AG04450 (cell line): ENCODE measurements around the gene UBA7. TPM values are rescaled to one million over a fixed set of nuclear protein-coding genes. Genes with fewer than 3 reads are reported as not detected.

ENCODE experiments used
- CTCF ChIA-PET: fragments of 300-600, 350-600 bp; formaldehyde crosslinking; extraction: SDS; loops from one replicate; lab custom pipeline; 2022; ENCODE audit warnings: antibody characterized with exemption, inconsistent platforms; lab: Charles Lee
- POLR2A ChIA-PET: fragments of 350-600 bp; formaldehyde crosslinking; extraction: SDS; loops from one replicate; lab custom pipeline; 2021; ENCODE audit warnings: antibody characterized with exemption, inconsistent platforms; lab: Yijun Ruan, JAX
- DNase-seq: peaks from one replicate; pipeline ENCODE4 v3.0.0-alpha.2; 2011; ENCODE audit warnings: low read depth, low spot score
- H3K27ac ChIP-seq: one replicate; pipeline ENCODE4 v1.5.1; 2012; ENCODE audit warnings: low read depth, low read length, control low read depth
- H3K27me3 ChIP-seq: one replicate; pipeline ENCODE4 v1.6.0; 2012; ENCODE audit warnings: low read length; ENCODE audit not compliant: control insufficient read depth, insufficient read depth
- H3K4me3 ChIP-seq: 2 replicates; pipeline ENCODE4 v1.5.1; 2011; ENCODE audit warnings: mild to moderate bottlenecking, low read depth, low read length, control low read depth
- H3K9me3 ChIP-seq: 2 replicates; pipeline ENCODE4 v1.5.1; 2012; ENCODE audit warnings: low read length; ENCODE audit not compliant: control insufficient read depth, insufficient read depth
- polyA minus RNA-seq: library from RNA; depleted of rRNA, polyadenylated mRNA; stranded (reverse); fragments of >200 nt; gene quantifications from 2 replicates; pipeline ENCODE4 v1.2.3, GENCODE V29; 2011; rRNA and poly(A)+ RNA removed
- polyA plus RNA-seq: library from polyadenylated mRNA; depleted of rRNA; stranded (reverse); fragments of >200 nt; gene quantifications from 2 replicates; pipeline ENCODE4 v1.2.3, GENCODE V29; 2011; rRNA removed
- TF ChIP-seq, protein P1 (sequence below): IDR thresholded peaks from 2 replicates; pipeline ENCODE4 v1.5.1; 2011; ENCODE audit warnings: low read depth, low read length, control low read depth, inconsistent platforms

Gene UBA7, protein sequence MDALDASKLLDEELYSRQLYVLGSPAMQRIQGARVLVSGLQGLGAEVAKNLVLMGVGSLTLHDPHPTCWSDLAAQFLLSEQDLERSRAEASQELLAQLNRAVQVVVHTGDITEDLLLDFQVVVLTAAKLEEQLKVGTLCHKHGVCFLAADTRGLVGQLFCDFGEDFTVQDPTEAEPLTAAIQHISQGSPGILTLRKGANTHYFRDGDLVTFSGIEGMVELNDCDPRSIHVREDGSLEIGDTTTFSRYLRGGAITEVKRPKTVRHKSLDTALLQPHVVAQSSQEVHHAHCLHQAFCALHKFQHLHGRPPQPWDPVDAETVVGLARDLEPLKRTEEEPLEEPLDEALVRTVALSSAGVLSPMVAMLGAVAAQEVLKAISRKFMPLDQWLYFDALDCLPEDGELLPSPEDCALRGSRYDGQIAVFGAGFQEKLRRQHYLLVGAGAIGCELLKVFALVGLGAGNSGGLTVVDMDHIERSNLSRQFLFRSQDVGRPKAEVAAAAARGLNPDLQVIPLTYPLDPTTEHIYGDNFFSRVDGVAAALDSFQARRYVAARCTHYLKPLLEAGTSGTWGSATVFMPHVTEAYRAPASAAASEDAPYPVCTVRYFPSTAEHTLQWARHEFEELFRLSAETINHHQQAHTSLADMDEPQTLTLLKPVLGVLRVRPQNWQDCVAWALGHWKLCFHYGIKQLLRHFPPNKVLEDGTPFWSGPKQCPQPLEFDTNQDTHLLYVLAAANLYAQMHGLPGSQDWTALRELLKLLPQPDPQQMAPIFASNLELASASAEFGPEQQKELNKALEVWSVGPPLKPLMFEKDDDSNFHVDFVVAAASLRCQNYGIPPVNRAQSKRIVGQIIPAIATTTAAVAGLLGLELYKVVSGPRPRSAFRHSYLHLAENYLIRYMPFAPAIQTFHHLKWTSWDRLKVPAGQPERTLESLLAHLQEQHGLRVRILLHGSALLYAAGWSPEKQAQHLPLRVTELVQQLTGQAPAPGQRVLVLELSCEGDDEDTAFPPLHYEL
- polyA plus RNA-seq = 34.0 and 43.6 TPM in 2 replicates
- 68.2 and 85.5 TPM in 2 replicates for polyA minus RNA-seq

DNA sequence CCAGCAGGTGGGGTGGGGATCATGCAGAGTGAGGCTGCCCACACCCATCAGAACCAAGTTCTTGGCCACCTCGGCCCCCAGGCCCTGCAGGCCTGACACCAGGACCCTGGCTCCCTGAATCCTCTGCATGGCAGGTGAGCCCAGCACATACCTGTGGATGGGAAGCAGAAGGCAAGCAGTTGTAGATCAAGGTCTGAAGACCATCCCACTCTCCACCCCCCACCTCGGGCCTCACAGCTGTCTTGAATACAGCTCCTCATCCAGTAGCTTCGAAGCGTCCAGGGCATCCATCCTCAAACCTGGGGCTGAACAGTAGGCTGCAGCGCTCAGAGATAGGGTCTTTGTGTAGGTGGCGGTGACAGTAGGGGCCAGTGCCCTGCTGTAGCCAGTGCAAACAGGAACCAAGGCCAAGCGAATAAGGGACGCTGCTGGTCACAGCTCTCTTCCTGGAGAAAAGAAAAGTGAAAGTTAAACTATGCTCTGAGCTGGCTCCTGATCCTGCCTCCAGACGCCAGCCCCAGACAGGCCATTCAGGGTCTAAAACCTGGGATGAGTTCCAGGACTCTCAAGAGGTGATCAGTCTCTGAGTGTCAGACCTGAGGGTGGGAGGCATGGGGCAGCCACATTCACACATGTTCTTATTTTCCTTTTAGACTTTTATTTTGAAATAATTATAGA lies at the start of gene UBA7:
Gene UBA7 (minus strand): TSS at position 457 of the 678 bp plus-strand sequence. CDS start 166 bp downstream, at position 291.
- no peak for DNase-seq
- Histone ChIP-seq H3K4me3 (peak within 1 kb of the TSS; percentile 72), H3K27me3 (no peaks in the 10 kb centered on the region), H3K27ac (peak within 1 kb of the TSS; percentile 1), H3K9me3 (no peaks in the 10 kb centered on the region)
- ChIA-PET POLR2A (interaction anchor here (0.6 to 2.1 kb wide), 3 partner anchors 11 to 343 kb away, joined by 3 to 16 read pairs (median 3); partner anchors contain the start of genes INKA1 and RBM6), CTCF (interaction anchor here (2.0 to 2.1 kb wide), 2 partner anchors 11 to 25 kb away, joined by 10 to 16 read pairs; partner anchors contain the start of gene INKA1)
- TF ChIP-seq, protein P1, sequence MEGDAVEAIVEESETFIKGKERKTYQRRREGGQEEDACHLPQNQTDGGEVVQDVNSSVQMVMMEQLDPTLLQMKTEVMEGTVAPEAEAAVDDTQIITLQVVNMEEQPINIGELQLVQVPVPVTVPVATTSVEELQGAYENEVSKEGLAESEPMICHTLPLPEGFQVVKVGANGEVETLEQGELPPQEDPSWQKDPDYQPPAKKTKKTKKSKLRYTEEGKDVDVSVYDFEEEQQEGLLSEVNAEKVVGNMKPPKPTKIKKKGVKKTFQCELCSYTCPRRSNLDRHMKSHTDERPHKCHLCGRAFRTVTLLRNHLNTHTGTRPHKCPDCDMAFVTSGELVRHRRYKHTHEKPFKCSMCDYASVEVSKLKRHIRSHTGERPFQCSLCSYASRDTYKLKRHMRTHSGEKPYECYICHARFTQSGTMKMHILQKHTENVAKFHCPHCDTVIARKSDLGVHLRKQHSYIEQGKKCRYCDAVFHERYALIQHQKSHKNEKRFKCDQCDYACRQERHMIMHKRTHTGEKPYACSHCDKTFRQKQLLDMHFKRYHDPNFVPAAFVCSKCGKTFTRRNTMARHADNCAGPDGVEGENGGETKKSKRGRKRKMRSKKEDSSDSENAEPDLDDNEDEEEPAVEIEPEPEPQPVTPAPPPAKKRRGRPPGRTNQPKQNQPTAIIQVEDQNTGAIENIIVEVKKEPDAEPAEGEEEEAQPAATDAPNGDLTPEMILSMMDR = no peak

DNA sequence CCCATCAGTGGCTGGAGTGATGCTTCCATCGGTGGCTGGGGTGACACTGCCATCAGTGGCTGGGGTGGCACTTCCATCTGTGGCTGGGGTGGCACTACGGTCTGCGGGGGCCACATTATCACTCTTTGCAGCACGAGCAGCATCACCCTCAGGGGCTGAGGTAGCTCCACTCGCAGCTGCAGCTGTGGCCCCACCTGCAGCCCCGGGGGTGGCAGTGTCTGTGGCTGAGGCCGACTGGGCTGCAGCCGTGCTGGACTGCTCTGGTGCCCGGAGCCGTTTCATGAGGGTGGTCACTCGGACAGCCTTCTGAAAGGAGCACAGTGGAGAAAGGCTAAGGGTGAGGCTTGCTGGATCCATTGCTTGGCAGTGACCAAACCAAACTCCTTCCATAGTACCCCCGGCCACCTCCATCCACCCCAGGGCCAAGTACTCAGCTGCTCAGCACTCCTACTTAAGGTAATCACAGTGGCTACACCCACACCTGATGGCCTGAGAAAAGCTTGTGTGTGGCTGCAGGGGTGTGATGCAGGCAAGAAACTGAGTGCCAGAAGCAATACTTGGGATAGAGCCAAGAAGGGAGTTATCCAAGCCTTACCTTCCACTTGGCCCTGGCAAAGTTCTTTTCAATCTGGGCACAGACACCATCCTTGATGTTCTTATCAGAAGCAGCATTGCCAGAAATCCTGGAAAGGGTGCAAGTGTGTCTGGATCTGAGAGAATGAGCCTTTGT lies 46.0 kb upstream of the UBA7 start:
- Histone ChIP-seq H3K27ac (no peak overlapping the region), H3K9me3 (no peaks in the 10 kb centered on the region), H3K27me3 (peaks cover 21% of the 10 kb centered on the region), H3K4me3 (no peak overlapping the region)
- no peak for DNase-seq
- ChIA-PET CTCF (no interaction called here), POLR2A (no interaction called here)
- TF ChIP-seq, protein P1 = no peak

DNA sequence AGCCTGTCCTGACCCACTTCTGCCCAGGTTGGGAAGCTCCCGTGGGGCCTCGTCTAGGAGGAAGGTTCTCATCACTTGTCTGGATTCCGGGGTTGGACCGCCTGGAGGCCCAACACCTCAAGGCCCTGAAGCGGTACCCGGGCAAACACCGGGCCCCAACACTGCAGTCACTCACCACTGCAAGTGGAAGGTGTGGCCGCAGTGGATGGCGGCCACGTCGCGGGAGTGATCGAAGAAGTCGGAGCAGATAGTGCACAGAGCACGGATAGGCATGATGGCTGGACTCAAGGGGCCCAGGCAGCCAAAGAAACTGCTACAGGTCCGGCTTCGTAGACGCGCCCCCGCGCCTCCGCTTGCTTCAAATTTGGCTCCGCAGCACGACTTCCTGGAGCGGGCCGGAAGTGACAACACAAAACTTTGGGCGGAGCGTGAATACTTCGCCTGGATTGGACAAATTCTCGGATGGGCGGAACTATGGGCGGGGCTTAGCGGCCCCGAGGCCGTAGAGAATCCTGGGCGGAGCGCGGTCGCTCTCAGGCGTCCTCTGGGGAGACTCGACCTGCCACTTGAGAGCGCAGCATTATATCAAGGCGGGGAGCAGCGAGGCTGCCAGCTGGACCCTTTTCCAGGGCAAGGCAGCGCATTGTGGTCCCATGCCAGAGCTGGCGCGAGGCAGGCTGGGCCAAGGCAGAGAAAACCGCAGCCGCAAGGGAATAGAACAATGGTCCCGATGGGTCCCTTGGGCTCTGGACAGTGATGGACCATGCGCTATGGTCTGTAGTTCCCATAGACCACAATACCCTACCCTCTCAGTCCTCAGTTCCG lies 42.6 kb upstream of the UBA7 start, which contains the start of gene TRAIP:
Gene TRAIP (minus strand): TSS at position 384 of the 825 bp plus-strand sequence. CDS start 111 bp downstream, at position 273.
- TF ChIP-seq, protein P1 = no peak
- ChIA-PET CTCF (interaction anchor here (0.9 kb wide), 1 partner anchor 54 kb away, joined by 3 read pairs; no protein-coding TSS in a partner anchor), POLR2A (no interaction called here)
- Histone ChIP-seq H3K4me3 (peak within 1 kb of the TSS; percentile 83), H3K9me3 (no peaks in the 10 kb centered on the region), H3K27me3 (peaks cover 3% of the 10 kb centered on the region), H3K27ac (peak within 1 kb of the TSS; percentile 11)
- DNase-seq = peak; percentile 65
